Endothelial cell of umbilical vein (primary cell): ENCODE results near the gene TLE3.

Source experiments
- CTCF ChIP-seq, 2 donors: IDR thresholded peaks; 1 replicate in 1 of 2; 2 replicates in 1 of 2; pipeline ENCODE4 v1.5.1; 2011; ENCODE audit warnings: low read length in 2 of 2, mild to moderate bottlenecking in 2 of 2, moderate library complexity in 2 of 2, control low read depth in 1 of 2, inconsistent platforms in 1 of 2, low read depth in 1 of 2; ENCODE audit not compliant: insufficient read depth in 1 of 2; ENCODE audit errors: extremely low read depth in 1 of 2
- EZH2 ChIP-seq: IDR thresholded peaks from 2 replicates; pipeline ENCODE4 v1.6.1; 2012; ENCODE audit warnings: borderline replicate concordance, low read depth, mild to moderate bottlenecking, moderate library complexity, low read length, inconsistent platforms; ENCODE audit not compliant: severe bottlenecking
- FOS ChIP-seq: IDR thresholded peaks from 2 replicates; pipeline ENCODE4 v1.6.1; 2011; ENCODE audit warnings: mild to moderate bottlenecking, low read length, moderate library complexity, borderline replicate concordance; ENCODE audit not compliant: insufficient read depth
- GATA2 ChIP-seq: IDR thresholded peaks from 2 replicates; pipeline ENCODE4 v1.7.0; 2011; ENCODE audit warnings: low read depth, mild to moderate bottlenecking, moderate library complexity, mixed read lengths, low read length; ENCODE audit not compliant: insufficient read length, insufficient read depth
- JUN ChIP-seq: IDR thresholded peaks from 2 replicates; pipeline ENCODE4 v1.6.1; 2011; ENCODE audit warnings: borderline replicate concordance, low read depth; ENCODE audit not compliant: insufficient read length, insufficient read depth
- MYC ChIP-seq: IDR thresholded peaks from one replicate; pipeline ENCODE4 v1.6.1; 2011; ENCODE audit warnings: mild to moderate bottlenecking, low read depth, low read length
- POLR2A ChIP-seq: IDR thresholded peaks from 2 replicates; pipeline ENCODE4 v1.6.1; 2012; ENCODE audit warnings: low read depth, mild to moderate bottlenecking, control low read depth, low read length
- POLR2AphosphoS5 ChIP-seq: IDR thresholded peaks from 2 replicates; pipeline ENCODE4 v1.6.1; 2012; ENCODE audit warnings: low read depth, mild to moderate bottlenecking, control low read depth, low read length, moderate library complexity; ENCODE audit not compliant: insufficient read depth
- TF ChIP-seq, protein P1 (sequence below): IDR thresholded peaks from 2 replicates; pipeline ENCODE4 v1.6.1; 2011; ENCODE audit not compliant: insufficient read depth, insufficient read length

DNA sequence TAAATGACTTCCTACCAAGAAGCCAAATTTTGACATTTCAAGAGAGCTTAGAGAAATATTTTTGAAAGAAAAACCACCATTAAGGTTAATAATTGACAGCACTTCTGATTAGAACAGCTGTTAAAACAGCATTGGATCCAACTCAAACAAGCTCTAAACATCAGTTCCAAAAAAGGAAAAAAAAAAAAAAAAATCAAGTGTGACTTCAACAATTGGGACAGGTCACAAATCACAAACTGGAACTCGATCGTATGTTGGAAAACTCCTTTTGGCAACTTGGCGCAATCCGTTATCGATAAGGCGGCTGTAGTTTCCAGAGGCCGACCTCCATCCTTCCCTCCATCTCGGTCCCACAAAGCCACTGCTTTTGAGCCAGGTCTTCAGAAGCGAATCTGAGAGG is 17.8 kb downstream of the TLE3 start:
- TF ChIP-seq CTCF (IDR thresholded peaks at IDR 0.05; ENCODE audit: extremely low read depth in 1 of 2, insufficient read depth in 1 of 2, low read depth in 1 of 2, low read length in 2 of 2): no peak
- TF ChIP-seq POLR2A: no peak
- TF ChIP-seq, protein P1, sequence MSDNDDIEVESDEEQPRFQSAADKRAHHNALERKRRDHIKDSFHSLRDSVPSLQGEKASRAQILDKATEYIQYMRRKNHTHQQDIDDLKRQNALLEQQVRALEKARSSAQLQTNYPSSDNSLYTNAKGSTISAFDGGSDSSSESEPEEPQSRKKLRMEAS: no peak
- TF ChIP-seq EZH2: no peak
- no peak for TF ChIP-seq POLR2AphosphoS5
- no peak for TF ChIP-seq GATA2
- TF ChIP-seq JUN: no peak
- TF ChIP-seq FOS: no peak
- no peak for TF ChIP-seq MYC
